Spleen (tissue), 11 donors: ENCODE measurements around the gene DUSP28. TPM values are rescaled to one million over a fixed set of nuclear protein-coding genes. Genes with fewer than 3 reads are reported as not detected.
"Not testable (repeated sequence)": the region's sequence is repeated elsewhere in the genome, so short reads cannot be mapped to it uniquely, and the experiment has no call there.

Experiments
- DNase-seq: peaks from one replicate; pipeline ENCODE4 v3.0.0-alpha.2; 2020
- H3K27ac ChIP-seq, 8 donors: fragments of 200-600 bp; sonication (generic) in 7 of 8; 1 replicate in 4 of 8; 2 replicates in 4 of 8; pipeline versions ENCODE4 v1.5.0 to v1.8.0; 2016 to 2021; ENCODE audit warnings: inconsistent platforms in 4 of 8, mild to moderate bottlenecking in 4 of 8, moderate library complexity in 1 of 8
- H3K27me3 ChIP-seq, 7 donors: fragments of 200-600 bp; sonication (generic) in 6 of 7; replicated peaks in 1 of 7; 1 replicate in 4 of 7; 2 replicates in 3 of 7; pipeline versions ENCODE4 v1.5.0 to v1.8.0; 2016 to 2021; ENCODE audit warnings: inconsistent platforms in 3 of 7, mild to moderate bottlenecking in 1 of 7
- H3K36me3 ChIP-seq, 6 donors: fragments of 200-600 bp; sonication (generic) in 5 of 6; 1 replicate in 4 of 6; 2 replicates in 2 of 6; pipeline versions ENCODE4 v1.5.0 to v1.8.0; 2016 to 2021; ENCODE audit warnings: inconsistent platforms in 2 of 6
- H3K4me1 ChIP-seq, 6 donors: fragments of 200-600 bp; sonication (generic) in 5 of 6; 1 replicate in 3 of 6; 2 replicates in 3 of 6; pipeline versions ENCODE4 v1.5.0 to v1.8.0; 2016 to 2021; ENCODE audit warnings: inconsistent platforms in 3 of 6
- H3K4me3 ChIP-seq, 8 donors: fragments of 200-600 bp; sonication (generic) in 7 of 8; 1 replicate in 4 of 8; 2 replicates in 4 of 8; pipeline versions ENCODE4 v1.5.0 to v1.8.0; 2016 to 2021; ENCODE audit warnings: inconsistent platforms in 4 of 8, mild to moderate bottlenecking in 4 of 8, moderate library complexity in 2 of 8
- H3K9me3 ChIP-seq, 8 donors: fragments of 200-600 bp; sonication (generic) in 7 of 8; 1 replicate in 4 of 8; 2 replicates in 4 of 8; pipeline versions ENCODE4 v1.5.0 to v1.8.0; 2016 to 2021; ENCODE audit warnings: inconsistent platforms in 4 of 8
- CTCF ChIP-seq, 11 experiments: fragments of 200-600 bp in 7 of 11; fragments of 450-650 bp in 4 of 11; sonication (generic) in 4 of 11; IDR thresholded peaks in 8 of 11; conservative IDR thresholded peaks in 3 of 11; 1 replicate in 7 of 11; 2 replicates in 4 of 11; pipeline versions ENCODE4 v1.4.0 to v1.8.0; 2016 to 2021; ENCODE audit warnings: antibody characterized with exemption in 11 of 11, inconsistent platforms in 4 of 11, mild to moderate bottlenecking in 1 of 11
- POLR2A ChIP-seq, 3 donors: fragments of 450-650 bp; IDR thresholded peaks; one replicate each; pipeline ENCODE4 v1.5.1; 2017; ENCODE audit warnings: antibody characterized with exemption in 3 of 3, mild to moderate bottlenecking in 1 of 3
- POLR2AphosphoS5 ChIP-seq, 3 donors: sonication (generic); formaldehyde crosslinking; IDR thresholded peaks; one replicate each; pipeline ENCODE4 v1.5.1; 2017; ENCODE audit warnings: antibody characterized with exemption in 3 of 3
- WGBS, 5 donors: extraction: QIAGEN DNeasy Blood & Tissue Kit in 3 of 5; methylation state at CpG; one replicate each; pipeline versions ENCODE4 v1.1.5 to v1.1.7; 2013 to 2018; 5-methylcytosine and 5-hydroxymethylcytosine counted together
- intact Hi-C: fragments of 100-400 bp; cut with DNase I; formaldehyde crosslinking; loops from one replicate; pipeline ENCODE4 v1.15.0; 2023; ENCODE audit warnings: low total_unique reads
- polyA plus RNA-seq, 3 donors: library from polyadenylated mRNA; stranded (reverse); fragments of 200-250 nt; gene quantifications; one replicate each; pipeline ENCODE4 v1.2.1, GENCODE V29; 2013
- total RNA-seq, 7 donors: library from RNA; depleted of rRNA in 3 of 7; stranded (reverse); fragments of >200 nt in 3 of 7; fragmentation: NEBNext Ultra II Directional in 4 of 7; extraction: Animal tissue kit (Norgen Biotek cat#: 25700) in 4 of 7; gene quantifications; one replicate each; pipeline versions ENCODE4 v1.1.0 to v1.2.1, GENCODE V29; 2016 to 2021
- donor health status: healthy with polysubstance abuse.
- donor health status: DM: no; HTN: no; CAD: no; lungs with moderate emphysema.
- donor health status: DM: no; HTN: no; CAD: no.
- donor health status: Bipolar disorder and iron deficiency.
- donor health status: healthy.
- donor health status: DM: no; HTN: no; CAD: no.
- donor health status: DM: yes; HTN: yes; CAD: no.

Gene DUSP28
- total and polyA plus RNA-seq, 10 donors, result 5.9 to 13.6 (median 7.2) TPM

GRCh38 chr2:240530181-240530580, 30.0 kb upstream of the DUSP28 start:
- Histone ChIP-seq H3K4me1 (no peaks in the 10 kb centered on the region), H3K4me3 (no peak overlapping the region), H3K36me3 (peaks cover 0 to 89% (median 19%) of the 10 kb centered on the region in 6 donors), H3K27me3 (no peaks in the 10 kb centered on the region), H3K27ac (no peak overlapping the region), H3K9me3 (peaks cover 13 to 55% (median 40%) of the 10 kb centered on the region in 8 donors)
- 89 to 97% (median 96%) methylated on average over 6 to 7 of the region's 7 CpGs for WGBS, 5 donors
- DNase-seq, result peak; percentile 40
- intact Hi-C loops, result no loop called here
- TF ChIP-seq POLR2AphosphoS5 (IDR thresholded peaks at IDR 0.05) (no peak), POLR2A (IDR thresholded peaks at IDR 0.05) (no peak), CTCF (IDR thresholded peaks at IDR 0.05 in 8 of 11, conservative IDR thresholded peaks at IDR 0.05 in 3 of 11) (no peak)

GRCh38 chr2:240531038-240531437, 29.1 kb upstream of the DUSP28 start:
- no peaks in the 10 kb centered on the region for H3K4me1 ChIP-seq
- WGBS, 5 donors, result 94 to 99% (median 97%) methylated on average over 5 of the region's 5 CpGs
- intact Hi-C loops, result no loop called here

GRCh38 chr2:240532031-240532775, 28.0 kb upstream of the DUSP28 start:
- 94 to 100% (median 97%) methylated on average over 1 of the region's 1 CpG for WGBS, 5 donors
- H3K4me3 ChIP-seq, result no peak overlapping the region
- H3K9me3 ChIP-seq, result peaks cover 13 to 41% (median 33%) of the 10 kb centered on the region in 8 donors
- H3K4me1 ChIP-seq, result no peaks in the 10 kb centered on the region
- H3K36me3 ChIP-seq, result peaks cover 0 to 80% (median 14%) of the 10 kb centered on the region in 6 donors
- TF ChIP-seq CTCF (IDR thresholded peaks at IDR 0.05 in 8 of 11, conservative IDR thresholded peaks at IDR 0.05 in 3 of 11) (no peak), POLR2A (IDR thresholded peaks at IDR 0.05) (no peak), POLR2AphosphoS5 (IDR thresholded peaks at IDR 0.05) (no peak)
- no peaks in the 10 kb centered on the region for H3K27me3 ChIP-seq
- DNase-seq, result no peak
- intact Hi-C loops, result no loop called here
- no peak overlapping the region for H3K27ac ChIP-seq

More at GRCh38 chr2:240531038-240531437, 29.1 kb upstream of the DUSP28 start:
- Histone ChIP-seq H3K27me3 (no peaks in the 10 kb centered on the region), H3K36me3 (peaks cover 0 to 83% (median 14%) of the 10 kb centered on the region in 6 donors), H3K4me3 (no peak overlapping the region), H3K27ac (no peak overlapping the region), H3K9me3 (peaks cover 13 to 46% (median 33%) of the 10 kb centered on the region in 8 donors)
- no peak for TF ChIP-seq POLR2AphosphoS5 (IDR thresholded peaks at IDR 0.05)
- DNase-seq, result no peak

DNA sequence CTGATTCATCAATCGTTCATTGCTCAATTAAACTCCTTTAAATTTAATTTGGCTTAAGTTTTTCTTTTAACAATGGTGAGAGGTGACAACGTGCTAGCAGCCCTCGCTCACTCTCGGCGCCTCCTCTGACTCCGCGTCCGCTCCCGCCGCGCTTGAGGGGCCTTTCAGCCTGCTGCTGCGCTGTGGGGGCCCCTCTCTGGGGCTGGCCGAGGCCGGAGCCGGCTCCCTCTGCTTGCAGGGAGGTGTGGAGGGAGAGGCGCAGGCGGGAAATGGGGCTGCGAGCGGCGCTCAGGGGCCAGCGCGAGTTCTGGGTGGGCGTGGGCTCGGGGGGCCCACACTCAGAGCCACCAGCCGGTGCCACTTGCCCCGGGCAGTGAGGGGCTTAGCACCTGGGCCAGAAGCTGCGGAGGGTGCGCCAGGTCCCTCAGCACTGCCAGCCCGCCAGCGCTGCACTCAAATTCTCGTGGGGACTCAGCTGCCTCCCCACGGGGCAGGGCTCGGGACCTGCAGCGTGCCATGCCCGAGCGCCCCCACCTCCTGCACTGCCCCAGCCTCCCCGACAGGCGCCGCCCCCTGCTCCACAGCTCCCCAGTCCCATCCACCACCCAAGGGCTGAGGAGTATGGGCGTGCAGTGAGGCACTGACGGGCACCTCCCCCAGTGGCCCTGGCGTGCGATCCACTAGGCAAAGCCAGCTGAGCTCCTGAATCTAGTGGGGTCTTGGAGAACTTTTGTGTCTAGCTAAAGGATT, 22.0 kb upstream of the DUSP28 start:
- Histone ChIP-seq H3K27ac (no peak overlapping the region), H3K4me1 (no peaks in the 10 kb centered on the region), H3K4me3 (no peak overlapping the region), H3K36me3 (peaks cover 0 to 81% (median 23%) of the 10 kb centered on the region in 6 donors), H3K9me3 (peaks cover 0 to 8% (median 3%) of the 10 kb centered on the region in 8 donors), H3K27me3 (no peaks in the 10 kb centered on the region)
- TF ChIP-seq POLR2AphosphoS5 (IDR thresholded peaks at IDR 0.05) (no peak), CTCF (IDR thresholded peaks at IDR 0.05 in 8 of 11, conservative IDR thresholded peaks at IDR 0.05 in 3 of 11) (no peak), POLR2A (IDR thresholded peaks at IDR 0.05) (no peak)
- intact Hi-C loops, result no loop called here
- 94 to 97% (median 95%) methylated on average over 41 to 43 of the region's 43 CpGs for WGBS, 5 donors
- peak; percentile 57 for DNase-seq

- H3K4me3 ChIP-seq, H3K4me1 ChIP-seq, intact Hi-C loops, H3K27me3 ChIP-seq, H3K9me3 ChIP-seq, H3K27ac ChIP-seq: not testable (repeated sequence)
- peaks cover 0 to 78% (median 23%) of the 10 kb centered on the region in 6 donors for H3K36me3 ChIP-seq
- whole genome bisulfite sequencing, 5 donors, result 96 to 98% (median 97%) methylated on average over 17 of the region's 17 CpGs
- peak; percentile 51 for DNase-seq
These were observed 21.1 kb upstream of the DUSP28 start for GRCh38 chr2:240539101-240539500.
